Activated CD4-positive, alpha-beta T cell treated with anti-CD3 and anti-CD28 coated beads for 4 hours (primary cell): Measurements from ENCODE around the gene CSGALNACT2.

Experiments used
- DNase-seq, 2 donors: peaks; one replicate each; pipeline ENCODE4 v3.0.0-alpha.2; 2020

Gene CSGALNACT2

DNA sequence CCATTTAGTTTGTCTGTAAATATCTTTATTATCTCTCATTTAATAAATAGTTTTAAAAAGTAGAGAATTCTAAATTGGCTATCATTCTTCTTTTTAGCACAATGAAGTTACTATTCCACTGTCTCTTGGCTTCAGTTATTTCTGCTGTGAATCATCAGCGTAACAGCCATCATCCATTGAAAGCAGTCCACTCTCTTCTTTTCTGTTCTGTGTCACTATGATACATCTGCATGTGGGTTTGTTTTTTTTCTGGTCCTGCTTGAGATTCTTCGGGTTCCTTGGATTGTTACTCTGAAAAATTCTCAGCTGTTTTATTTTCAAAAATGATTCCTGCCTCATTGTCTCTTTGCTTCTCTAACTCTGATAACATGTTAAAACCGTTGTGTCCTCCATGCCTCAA is 52.5 kb downstream of the CSGALNACT2 start:
- no peak for DNase-seq

DNA sequence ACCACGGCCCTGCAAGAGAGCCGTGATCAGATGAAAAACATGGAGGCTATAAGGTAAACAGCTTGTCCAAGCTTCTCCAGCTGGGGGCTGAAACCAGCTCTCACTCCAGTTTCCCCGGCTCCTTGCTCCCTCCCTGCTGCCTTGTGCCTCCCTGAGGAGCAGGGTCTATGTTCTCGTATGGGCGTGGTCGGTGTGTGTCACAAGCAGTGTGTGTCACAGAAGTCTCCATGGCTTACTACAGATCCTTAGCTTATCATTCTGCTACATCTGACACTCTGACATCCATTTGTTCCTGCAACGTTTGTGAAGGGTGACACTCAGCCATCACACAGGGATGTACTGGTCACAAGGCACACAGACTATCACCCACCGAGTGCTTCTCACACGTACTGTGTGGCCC is 54.6 kb downstream of the CSGALNACT2 start:
- DNase-seq: no peak

DNA sequence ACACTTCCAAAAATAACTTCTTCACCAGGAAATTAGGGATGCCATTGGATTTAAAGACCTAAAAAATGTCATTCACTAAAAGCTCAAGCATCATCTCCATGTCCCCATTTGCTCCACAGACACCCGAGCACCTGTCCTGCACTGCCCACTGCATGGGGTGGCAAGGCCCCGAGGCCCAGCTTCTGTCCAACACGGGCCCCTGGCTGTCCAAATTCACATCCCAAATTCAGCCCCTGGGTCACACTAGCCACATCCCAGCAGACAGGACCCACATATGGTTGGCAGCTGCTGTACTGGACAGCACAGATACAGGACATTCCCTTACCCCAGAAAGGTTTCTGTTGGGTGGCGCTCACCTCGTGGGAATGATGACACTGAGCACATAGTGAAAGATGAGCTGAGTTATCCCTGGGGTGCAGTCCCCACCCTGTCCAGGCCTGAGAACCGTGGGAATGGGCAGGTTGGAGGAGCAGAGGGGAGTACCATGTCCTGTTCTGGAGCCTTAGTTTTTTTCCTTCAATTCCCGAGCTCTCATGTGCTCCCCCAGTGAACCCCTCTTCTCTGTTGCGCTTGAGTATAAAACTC is 55.3 kb downstream of the CSGALNACT2 start:
- DNase-seq: no peak

DNA sequence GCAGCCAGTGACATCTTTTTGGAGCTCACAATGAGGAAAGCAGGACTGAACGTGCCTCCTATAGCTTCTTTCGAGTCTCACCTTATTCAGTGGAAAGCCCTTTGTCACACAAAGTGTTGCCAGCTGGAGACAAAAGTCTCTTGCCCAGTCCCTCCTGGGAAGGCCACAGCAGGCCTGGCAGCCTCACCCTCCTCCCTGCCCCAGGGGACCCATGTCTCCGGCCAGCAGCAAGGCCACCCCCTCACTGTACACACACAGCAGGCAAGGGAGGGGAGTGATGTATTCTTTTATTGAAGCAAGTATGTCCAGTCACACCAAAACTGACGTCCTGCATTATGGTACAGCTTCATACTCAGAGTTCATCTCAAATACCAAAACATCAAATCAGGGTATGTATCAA is 56.0 kb downstream of the CSGALNACT2 start:
- DNase-seq: no peak

DNA sequence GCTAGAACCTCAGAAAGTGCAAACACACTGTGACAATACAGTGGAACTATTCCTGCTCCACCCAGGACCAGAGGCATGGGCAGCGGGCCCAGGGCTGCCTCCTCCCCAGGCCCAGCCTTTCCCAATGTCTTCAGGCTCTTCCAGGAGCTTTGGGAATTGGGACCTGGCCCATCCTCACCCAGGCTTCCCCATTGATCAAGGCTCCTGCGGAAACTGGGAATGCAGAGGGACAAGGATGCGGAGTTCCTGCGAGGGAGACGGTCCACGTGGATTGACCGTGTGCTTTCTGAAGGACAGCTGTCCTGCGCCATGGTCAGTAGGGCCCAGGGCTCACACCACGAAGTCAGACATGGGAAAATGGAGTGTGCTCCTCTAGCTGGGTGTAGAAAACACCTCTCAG is 56.6 kb downstream of the CSGALNACT2 start:
- no peak for DNase-seq

DNA sequence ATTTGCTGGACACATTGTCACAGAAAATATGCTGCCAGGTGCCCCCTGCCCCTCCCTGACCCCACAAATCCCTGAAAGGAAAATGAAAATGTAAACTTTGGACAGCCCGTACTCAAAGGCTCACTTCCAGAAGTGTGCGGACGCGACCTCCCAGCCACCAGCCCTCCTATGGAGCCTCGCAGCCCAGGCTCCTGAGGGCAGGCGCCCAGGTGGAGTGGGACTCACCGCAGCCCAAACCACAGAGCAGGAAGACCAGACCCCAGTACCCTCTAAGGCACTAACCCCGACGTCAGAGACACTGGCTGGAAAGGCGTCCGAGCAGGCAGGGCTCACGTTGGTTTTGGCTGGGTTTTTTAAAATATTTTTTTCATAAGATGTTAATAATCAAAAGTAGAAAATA is 57.3 kb downstream of the CSGALNACT2 start:
- no peak for DNase-seq

DNA sequence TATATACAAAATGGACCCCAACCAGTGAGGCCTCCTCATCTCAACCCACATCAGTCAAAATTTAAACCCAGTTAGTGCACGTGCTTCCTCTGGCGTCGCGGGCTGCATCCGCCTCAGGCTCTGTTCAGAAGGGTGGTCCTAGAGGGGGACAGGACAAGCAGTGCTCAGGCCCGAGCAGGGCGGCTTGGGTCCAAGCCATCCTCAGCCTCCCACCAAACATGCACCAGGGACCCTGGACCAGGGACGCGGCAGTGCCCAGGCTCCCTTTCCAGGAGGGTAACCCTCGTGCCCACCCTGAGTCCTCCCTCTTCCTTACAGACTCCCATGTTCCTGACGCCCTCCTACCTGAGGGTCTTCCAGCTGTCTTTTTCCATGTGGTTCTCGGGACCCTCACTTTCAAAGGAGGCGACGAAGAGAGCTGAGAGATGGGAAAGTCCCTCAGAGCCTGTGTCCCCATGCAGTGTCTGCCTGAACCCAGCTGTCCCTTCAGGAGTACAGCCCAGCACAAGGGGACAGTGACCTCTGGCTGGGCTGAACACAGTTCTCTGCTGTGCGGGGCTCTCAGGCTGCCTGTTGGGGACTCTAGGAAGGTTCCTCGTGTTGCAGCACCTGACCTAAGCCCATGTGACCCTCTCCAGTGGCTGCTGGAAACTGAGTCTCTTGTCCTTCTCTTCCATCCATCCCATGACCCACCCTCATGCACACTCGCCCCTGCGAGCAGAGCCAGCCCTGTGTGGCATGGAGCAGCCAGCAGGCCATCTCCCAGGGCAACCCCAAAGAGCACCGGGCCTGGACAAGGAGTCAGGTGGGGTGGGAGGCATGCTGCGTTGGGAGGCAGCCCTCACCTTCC is 58.1 kb downstream of the CSGALNACT2 start:
- DNase-seq: no peak

DNA sequence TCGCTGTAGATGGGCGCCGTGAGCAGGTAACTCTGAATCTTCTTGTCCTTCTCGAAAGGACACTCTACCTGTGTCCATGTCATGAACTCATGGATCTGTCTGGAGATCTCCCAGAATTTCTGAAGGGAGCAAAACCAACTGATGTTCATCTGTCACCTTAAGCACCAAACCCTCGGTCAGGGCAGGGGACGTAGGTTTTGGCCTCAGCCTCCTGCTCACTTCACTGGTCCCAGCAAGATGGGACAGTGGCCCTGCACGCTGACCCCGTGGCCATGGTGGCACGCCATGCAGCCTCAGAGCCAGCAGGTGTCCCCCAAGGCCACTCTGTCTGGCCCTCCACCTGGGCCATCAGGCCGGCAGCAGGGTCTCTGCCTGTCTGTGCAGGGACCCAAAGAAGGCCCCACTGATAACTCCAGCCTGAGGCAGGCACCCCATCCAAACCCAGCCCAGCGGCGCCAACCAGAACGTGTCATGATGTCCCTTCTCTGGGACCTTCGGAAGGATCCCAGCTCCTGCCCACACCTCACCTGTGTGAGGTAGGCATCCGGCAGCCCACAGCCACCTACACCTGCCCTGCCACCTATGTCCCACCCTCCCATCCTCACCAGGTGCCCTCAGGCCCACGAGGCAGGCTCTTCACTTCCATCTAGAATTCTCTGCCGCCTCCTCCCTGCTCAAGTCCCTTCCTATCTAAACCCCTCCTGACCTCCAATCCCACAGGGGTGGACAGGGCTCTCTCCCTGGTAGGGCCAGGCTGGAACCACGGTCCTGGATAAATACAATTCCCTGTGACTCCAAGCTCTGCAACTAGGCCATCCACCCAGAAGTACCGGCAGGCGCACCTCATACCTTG is 59.0 kb downstream of the CSGALNACT2 start:
- no peak for DNase-seq

DNA sequence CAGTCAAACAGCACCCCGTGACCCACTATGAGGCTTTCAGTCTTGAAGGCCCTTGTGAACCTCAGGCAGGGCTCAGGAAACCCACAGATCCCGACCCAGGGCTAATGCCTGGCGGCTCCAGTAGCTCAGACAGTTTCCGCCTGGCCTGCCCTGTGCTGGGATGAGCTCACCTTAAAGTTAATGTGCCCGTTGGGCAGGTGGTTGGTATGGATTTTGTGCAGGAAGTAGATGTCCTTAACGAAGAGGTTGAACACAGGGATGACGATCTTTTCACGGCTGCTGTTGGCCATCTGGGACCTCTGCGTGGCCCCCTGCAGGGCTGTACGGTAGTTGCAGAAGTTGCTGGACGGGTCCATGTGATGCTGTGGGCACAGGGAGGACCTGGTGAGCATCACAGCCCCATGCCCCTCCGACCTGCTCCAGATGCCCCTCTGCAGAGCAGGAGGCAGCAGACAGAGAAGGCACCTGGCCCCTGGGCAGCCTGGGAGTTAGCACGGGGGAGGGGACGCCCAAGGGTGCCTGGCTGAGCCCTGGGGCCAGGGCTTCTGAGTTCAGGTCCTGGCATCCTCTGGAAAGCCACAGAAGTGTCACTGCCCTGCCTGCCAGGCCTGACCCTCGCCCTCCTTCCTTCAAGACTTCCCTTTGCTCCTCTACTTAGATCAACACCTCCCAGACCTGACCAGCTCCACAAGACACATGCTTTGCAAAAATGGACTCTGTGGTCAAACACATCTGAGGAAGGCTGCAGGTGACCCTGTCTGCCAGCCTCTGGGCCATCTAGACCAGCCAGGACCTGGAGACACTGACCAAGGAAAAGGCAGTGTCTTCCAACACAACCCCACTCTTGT is 59.8 kb downstream of the CSGALNACT2 start:
- no peak for DNase-seq

DNA sequence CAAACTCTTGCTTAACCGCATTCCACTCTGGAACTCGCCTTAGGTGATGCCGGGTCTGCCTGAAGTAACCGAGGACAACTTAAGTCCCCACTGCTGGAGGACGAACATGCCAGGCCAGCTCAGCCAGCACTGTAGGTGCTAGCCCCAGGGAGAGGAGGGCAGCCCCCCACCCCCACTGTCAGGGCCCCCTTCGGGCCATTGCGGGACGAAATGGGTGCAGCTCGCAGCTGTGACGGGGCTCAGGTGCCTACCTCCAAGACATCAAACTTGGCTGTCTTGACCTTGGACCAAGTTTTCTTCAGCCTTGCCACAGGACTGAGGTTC is 60.4 kb downstream of the CSGALNACT2 start:
- DNase-seq: no peak

DNA sequence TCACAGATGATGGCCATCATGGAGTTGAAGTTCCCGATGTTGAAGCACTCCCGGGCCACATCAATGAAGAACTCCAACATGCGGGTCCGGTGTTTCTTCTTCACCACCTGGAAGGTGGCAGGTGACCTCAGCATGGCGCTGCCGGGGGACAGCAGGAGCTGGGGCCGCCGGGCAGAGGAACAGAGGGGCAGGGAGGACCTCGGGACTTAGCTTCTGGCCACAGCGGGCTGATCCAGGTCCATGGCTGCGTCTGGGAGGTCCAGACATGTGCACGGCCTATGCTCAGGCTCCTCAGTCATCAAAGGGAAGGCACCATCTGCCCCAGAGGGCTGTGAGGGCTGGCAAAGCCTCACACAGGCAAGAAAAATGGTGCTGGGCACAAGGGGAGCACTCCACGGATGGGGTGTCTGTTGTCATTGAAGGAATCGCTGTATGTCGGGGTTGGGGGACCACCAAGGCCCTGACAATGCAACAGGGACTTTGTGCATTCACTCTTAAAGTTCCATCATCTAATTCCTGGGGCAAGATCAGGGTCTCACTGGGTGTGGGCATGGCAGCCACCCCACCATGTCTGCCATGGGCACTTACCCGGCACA is 60.9 kb downstream of the CSGALNACT2 start:
- DNase-seq: no peak

DNA sequence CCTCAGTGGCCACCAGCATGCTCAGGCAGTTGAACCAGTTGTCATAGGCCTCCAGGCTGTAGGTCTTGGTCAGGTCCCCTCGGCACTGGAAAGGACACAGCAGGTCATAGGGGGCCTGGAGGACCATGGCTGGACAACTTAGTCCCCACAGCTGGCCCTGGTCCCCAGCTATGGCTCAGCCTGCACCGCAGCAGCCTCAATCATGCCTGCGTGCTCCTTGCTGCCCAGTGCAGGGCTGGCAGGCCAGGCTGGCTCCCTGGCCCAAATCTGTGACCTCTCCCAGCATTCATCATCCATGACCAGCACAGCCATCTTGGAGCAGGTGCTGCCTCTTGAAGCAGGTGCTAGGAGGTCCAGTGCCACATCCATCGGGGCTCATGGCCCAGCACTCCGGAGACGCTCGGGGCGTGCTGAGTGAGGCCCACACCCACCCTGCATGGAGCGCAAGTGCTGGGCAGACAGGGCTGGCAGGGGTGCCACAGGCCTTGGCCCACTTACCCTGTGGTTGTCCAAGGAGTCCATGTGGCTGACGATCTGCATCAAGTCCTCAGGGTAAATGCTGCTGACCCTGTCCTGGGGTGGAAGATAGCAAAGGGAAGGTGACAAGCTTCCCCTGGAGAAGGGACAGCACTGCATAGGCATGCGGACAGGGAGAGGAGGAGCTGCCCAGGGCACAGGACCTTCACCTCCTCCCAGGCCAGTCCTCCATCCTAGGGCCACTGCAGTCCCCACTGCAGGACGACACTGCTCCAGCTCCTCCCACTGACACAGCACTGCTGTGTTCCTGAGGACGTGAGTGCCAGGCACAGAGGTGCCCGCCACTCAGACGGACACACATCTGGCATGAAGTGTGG is 61.7 kb downstream of the CSGALNACT2 start:
- DNase-seq: no peak

DNA sequence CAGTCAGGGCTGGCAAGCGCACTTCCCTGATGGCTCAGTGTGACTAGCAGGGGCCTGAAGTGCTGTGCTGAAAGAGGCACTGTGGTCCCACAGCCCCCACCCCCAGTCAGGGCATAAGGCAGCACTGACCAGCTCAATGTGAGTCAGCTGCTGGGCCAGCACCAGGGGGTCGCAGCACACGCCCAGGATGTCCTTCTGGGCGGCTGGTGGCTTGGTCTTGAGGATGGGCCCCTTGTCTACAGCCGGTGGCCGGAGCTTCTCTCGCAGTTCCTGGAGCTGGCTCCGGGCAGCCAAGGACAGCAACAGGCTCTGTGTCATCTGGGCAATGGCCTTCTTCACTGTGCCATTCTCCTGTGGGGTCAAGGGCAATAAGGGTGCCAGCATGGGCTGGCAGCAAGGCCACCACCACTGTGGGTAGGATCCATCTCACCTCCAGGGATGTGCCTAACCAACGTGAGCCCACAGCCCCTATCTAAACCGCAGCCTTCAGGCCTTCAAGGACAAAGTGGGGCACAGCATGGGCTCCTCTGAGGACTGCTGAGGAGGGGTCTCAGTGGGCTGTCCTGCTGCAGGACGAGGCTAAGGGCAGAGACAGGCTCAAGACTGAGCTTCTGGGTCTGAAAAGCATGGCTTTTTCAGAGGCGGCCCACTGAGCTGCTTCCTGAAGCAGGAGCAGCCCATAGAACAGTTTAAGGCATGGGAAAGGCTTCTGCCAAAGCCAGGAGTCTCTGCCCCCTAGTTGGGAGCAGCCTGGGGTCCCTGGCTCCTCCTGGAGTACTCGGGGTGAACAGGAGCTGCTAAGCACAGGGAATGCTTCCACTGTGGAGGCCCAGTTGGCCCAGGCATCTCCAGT is 62.5 kb downstream of the CSGALNACT2 start:
- no peak for DNase-seq

DNA sequence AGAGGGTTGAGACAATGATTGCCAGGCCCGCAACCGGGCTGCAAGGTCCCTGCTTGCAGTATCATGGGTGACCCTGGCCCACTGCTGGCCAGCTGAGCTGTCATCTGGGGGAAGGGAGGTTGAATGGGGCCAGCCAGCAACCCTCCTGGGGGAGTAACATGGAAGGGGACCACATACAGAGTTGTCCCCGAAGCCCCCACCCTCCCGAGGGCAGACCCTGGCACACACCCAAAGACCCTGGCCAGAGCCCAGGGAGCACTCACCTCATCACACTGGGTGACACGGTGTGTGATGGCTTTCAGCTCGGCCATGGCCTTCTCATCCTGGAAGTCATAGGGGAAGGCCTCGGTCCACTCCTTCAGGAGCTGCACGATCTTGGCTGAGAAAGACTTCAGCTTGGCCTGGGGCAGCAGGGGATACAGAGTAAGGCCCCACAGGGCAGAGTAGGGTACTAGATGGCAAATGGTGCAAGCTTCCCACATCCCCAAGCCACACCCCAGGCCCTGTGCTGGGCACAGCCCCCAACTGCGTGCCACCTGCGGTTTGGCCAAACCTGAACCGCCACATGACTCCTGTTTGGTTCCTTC is 63.4 kb downstream of the CSGALNACT2 start:
- DNase-seq: no peak

DNA sequence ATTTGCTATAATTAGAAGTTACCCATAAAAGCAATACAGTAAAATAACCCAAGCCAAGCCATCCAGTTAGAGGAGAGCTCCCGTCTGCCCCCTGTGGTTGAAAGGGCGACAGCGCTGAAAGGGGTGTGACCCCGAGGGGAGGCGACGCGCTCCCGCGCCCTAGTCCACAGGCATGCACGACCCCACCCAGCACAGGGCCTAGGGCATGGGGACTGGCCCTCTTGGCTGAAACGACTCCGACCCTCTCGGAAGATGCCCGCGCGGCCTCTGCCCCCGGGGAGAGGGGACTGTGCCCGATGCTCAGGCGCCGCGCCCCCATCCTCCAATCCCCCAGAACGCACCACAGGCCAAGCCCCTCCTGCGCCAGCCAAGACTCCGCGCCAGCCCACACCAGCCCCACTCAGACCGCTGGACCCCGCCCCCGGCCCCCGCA is 64.0 kb downstream of the CSGALNACT2 start:
- peak; percentile 27 to 59 for DNase-seq

DNA sequence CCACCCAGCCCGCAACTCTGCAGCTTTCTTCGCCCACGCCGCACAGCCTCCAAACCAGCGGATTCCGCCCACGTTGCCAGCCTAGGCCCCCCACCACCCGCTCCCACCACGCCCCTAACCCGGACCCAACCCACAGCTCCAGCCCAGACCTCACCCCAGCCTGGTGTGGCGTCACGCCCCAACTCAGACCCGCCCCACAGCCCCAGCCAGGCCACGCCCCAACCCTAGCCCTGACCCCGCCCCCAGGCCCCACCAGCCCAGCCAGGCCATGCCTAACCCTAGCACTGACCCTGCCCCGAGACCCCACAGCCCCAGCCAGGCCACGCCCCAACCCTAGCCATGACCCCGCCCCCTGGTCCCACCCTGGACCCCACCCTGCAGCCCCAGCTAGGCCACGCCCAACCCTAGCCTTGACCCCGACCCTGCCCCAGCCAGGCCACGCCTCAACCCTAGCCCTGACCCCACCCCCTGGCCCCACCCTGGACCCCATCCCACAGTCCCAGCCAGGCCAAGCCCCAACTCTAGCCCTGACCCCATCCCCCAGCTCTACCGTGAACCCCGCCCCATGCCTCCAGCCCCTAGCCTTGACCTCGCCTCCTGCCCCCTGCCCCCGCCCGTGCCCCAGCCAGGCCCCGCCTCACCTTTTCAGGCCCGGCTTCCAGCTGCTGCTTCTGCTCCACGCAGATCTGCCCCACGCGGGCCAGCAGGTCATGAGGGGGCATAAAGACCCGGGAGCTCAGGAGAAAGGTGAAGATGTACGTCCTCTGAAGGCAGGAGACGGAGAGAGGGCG is 64.6 kb downstream of the CSGALNACT2 start:
- peak; percentile 30 to 59 for DNase-seq

DNA sequence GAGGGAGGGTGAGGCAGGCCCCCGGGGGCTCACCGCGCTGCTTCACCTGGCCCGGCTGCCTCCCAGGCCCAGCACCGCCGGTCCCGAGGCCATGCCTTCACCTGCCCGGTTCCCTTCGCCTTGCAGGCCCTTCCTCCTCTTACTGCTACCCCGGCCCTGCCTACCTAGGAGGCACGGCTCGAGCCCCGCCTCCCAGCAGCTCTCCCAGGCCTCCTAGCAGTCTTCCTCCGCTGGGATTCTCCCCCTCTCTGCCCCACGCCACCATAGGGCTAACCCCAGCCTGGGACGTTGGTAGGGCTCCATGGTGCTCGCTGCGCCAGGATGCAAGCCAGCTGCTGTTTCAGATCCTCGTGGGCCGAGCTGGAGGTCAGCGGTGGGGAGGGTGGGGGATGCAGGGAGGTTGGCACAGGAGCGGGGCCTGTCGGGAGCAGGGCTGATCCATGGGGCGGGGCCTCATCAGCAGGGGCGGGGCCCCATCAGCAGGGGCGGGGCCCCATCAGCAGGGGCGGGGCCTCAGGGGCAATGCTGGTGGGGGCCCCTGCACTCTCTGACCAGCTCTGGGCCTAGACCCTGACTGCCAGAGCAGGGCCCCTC is 65.3 kb downstream of the CSGALNACT2 start:
- DNase-seq: no peak

DNA sequence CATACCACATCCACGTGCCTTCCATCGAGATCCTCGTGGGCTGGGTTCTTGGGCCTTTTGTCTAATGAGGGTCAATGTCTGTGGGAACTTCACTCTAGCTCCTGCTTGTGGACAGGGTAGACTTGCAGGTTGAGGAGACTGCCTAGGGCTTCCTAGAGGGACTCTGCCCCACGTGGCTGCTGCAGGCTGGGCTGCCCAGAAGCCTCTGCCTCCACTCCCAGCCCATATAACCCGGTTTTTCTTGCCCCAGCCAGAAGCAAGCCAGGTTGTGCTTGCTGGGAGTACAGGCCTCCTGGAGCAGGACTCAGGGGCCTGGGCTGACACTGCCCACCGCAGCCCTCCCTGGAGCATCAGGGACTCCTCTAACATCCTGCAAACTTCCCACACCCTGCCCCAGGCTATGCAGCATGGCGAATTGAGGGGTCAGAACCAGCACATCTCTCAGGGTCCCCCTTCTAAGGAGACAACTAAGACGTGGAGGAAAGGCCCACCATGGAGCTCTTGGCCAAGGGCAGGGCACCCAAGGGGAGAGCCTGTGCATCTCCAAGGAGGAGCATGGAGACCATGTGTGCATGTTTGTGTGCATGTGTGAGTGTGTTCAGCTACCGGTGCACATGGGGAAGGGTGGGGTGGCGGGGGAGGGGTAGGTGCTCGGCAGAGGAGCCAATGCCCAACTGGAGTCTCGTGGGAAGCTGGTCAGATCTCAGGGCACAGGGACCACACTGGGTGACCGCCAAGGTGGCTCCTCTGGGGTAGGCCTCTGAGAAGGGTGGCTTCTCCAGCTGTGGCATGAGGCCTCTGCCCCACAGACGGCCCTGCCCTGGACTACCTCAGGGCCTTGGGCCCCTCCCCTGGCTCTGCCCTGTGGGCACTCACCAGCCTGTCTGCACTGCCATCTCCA is 66.0 kb downstream of the CSGALNACT2 start:
- DNase-seq: no peak
